Mesothelial cell of epicardium (in vitro differentiated cells): Measurements from ENCODE around the gene SCYGR3. TPM values are rescaled to one million over a fixed set of nuclear protein-coding genes. Genes with fewer than 3 reads are reported as not detected.

ENCODE experiments used
- DNase-seq, 2 experiments: peaks; one replicate each; pipeline ENCODE4 v3.0.0; 2021; ENCODE audit warnings: low spot score in 2 of 2; ENCODE audit not compliant: unreplicated experiment in 2 of 2
- H3K27ac Mint-ChIP-seq: 2 replicates; pipeline ENCODE4 v1.8.0; 2021; ENCODE audit warnings: mixed read lengths
- H3K27me3 Mint-ChIP-seq: 2 replicates; pipeline ENCODE4 v1.8.0; 2021; ENCODE audit warnings: low read depth, mixed read lengths
- H3K36me3 Mint-ChIP-seq: 2 replicates; pipeline ENCODE4 v1.8.0; 2021; ENCODE audit warnings: mixed read lengths
- H3K4me1 Mint-ChIP-seq: 2 replicates; pipeline ENCODE4 v1.8.0; 2021; ENCODE audit warnings: mixed read lengths
- H3K4me3 Mint-ChIP-seq: 2 replicates; pipeline ENCODE4 v1.8.0; 2021; ENCODE audit warnings: mild to moderate bottlenecking, moderate library complexity, mixed read lengths
- H3K9me3 Mint-ChIP-seq: 2 replicates; pipeline ENCODE4 v1.8.0; 2021; ENCODE audit warnings: mixed read lengths
- CTCF ChIP-seq: fragments of 200-600 bp; sonication (generic); IDR thresholded peaks from one replicate; pipeline ENCODE4 v1.5.0; 2021; ENCODE audit warnings: antibody characterized with exemption; ENCODE audit not compliant: unreplicated experiment
- total RNA-seq: library from RNA; stranded (reverse); gene quantifications from 3 replicates; pipeline ENCODE4 v1.2.1, GENCODE V29; 2021

The SCYGR3 gene
- total RNA-seq, 1 donor from 2014 or later: not detected

GRCh38 chr2:227617316-227618230, 2.9 kb upstream of the SCYGR3 start, which contains the start of gene SCYGR4:
TSS of gene SCYGR4 (plus strand) at chr2:227617498. CDS start at chr2:227617498, 0 bp downstream.
- H3K36me3 Mint-ChIP-seq: no peaks in the 10 kb centered on the region
- no peak within 1 kb of the TSS for H3K27ac Mint-ChIP-seq
- H3K4me3 Mint-ChIP-seq: no peak within 1 kb of the TSS
- TF ChIP-seq CTCF: no peak
- H3K9me3 Mint-ChIP-seq: no peaks in the 10 kb centered on the region
- H3K27me3 Mint-ChIP-seq: peaks cover 6% of the 10 kb centered on the region
- DNase-seq: no peak
- no peaks in the 10 kb centered on the region for H3K4me1 Mint-ChIP-seq

- no peak for TF ChIP-seq CTCF
- Mint-ChIP-seq H3K27me3 (peaks cover 6% of the 10 kb centered on the region), H3K27ac (no peak overlapping the region)
Measured at GRCh38 chr2:227616631-227617030, 2.0 kb upstream of the SCYGR3 start.

GRCh38 chr2:227615906-227616305, 1.3 kb upstream of the SCYGR3 start:
- DNase-seq: no peak
- H3K9me3 Mint-ChIP-seq: no peaks in the 10 kb centered on the region
- H3K27me3 Mint-ChIP-seq: peaks cover 6% of the 10 kb centered on the region
- no peaks in the 10 kb centered on the region for H3K36me3 Mint-ChIP-seq
- H3K4me3 Mint-ChIP-seq: no peak overlapping the region
- no peak overlapping the region for H3K27ac Mint-ChIP-seq
- no peak for TF ChIP-seq CTCF
- no peaks in the 10 kb centered on the region for H3K4me1 Mint-ChIP-seq

More at GRCh38 chr2:227616631-227617030, 2.0 kb upstream of the SCYGR3 start:
- no peaks in the 10 kb centered on the region for H3K4me1 Mint-ChIP-seq
- no peak overlapping the region for H3K4me3 Mint-ChIP-seq
- no peaks in the 10 kb centered on the region for H3K9me3 Mint-ChIP-seq
- no peaks in the 10 kb centered on the region for H3K36me3 Mint-ChIP-seq
- DNase-seq: no peak

- Mint-ChIP-seq H3K4me1 (no peaks in the 10 kb centered on the region), H3K9me3 (no peaks in the 10 kb centered on the region), H3K27me3 (peaks cover 6% of the 10 kb centered on the region), H3K4me3 (no peak overlapping the region), H3K27ac (no peak overlapping the region), H3K36me3 (no peaks in the 10 kb centered on the region)
- no peak for DNase-seq
- no peak for TF ChIP-seq CTCF
Measured at GRCh38 chr2:227615181-227615580, 541 bp upstream of the SCYGR3 start.

- no peak for DNase-seq
- no peak overlapping the region for H3K27ac Mint-ChIP-seq
- H3K4me3 Mint-ChIP-seq: no peak overlapping the region
- H3K36me3 Mint-ChIP-seq: no peaks in the 10 kb centered on the region
- no peaks in the 10 kb centered on the region for H3K9me3 Mint-ChIP-seq
- peaks cover 6% of the 10 kb centered on the region for H3K27me3 Mint-ChIP-seq
- no peaks in the 10 kb centered on the region for H3K4me1 Mint-ChIP-seq
- no peak for TF ChIP-seq CTCF
Measured at GRCh38 chr2:227614246-227614645, 394 bp downstream of the SCYGR3 start.
